ENCODE measurements around the gene PRR29.

PRR29 gene

DNA sequence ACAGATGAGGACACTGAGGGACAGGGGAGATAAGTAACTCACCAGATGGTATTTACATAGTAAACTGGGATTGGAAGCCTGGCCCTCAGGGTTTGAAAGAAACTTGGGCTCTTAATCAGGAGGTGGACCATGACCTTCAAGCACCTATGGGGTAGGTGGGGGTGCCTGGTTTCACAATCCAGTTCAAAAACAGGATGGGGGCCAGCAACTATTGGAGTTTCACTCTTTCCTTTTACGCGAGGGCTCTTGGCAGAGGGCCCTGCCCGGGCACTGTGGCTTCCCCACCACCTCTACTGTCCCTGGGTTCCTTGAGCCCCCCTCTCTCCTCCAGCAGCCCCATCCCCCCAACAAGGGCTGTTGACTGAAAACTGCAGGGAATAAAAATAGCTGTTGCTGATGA, 11.3 kb upstream of the PRR29 start:
- TF ChIP-seq, protein P1, sequence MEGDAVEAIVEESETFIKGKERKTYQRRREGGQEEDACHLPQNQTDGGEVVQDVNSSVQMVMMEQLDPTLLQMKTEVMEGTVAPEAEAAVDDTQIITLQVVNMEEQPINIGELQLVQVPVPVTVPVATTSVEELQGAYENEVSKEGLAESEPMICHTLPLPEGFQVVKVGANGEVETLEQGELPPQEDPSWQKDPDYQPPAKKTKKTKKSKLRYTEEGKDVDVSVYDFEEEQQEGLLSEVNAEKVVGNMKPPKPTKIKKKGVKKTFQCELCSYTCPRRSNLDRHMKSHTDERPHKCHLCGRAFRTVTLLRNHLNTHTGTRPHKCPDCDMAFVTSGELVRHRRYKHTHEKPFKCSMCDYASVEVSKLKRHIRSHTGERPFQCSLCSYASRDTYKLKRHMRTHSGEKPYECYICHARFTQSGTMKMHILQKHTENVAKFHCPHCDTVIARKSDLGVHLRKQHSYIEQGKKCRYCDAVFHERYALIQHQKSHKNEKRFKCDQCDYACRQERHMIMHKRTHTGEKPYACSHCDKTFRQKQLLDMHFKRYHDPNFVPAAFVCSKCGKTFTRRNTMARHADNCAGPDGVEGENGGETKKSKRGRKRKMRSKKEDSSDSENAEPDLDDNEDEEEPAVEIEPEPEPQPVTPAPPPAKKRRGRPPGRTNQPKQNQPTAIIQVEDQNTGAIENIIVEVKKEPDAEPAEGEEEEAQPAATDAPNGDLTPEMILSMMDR (IDR thresholded peaks at IDR 0.05; ENCODE audit: low read depth, low read length): no peak
- DNase-seq: no peak
- Histone ChIP-seq H3K9me3 (no peaks in the 10 kb centered on the region), H3K4me3 (ENCODE audit: low read depth, low read length) (no peak overlapping the region), H3K36me3 (no peaks in the 10 kb centered on the region), H3K4me1 (no peaks in the 10 kb centered on the region), H3K27me3 (no peaks in the 10 kb centered on the region; the same call in 1 of the 2 replicates)

DNA sequence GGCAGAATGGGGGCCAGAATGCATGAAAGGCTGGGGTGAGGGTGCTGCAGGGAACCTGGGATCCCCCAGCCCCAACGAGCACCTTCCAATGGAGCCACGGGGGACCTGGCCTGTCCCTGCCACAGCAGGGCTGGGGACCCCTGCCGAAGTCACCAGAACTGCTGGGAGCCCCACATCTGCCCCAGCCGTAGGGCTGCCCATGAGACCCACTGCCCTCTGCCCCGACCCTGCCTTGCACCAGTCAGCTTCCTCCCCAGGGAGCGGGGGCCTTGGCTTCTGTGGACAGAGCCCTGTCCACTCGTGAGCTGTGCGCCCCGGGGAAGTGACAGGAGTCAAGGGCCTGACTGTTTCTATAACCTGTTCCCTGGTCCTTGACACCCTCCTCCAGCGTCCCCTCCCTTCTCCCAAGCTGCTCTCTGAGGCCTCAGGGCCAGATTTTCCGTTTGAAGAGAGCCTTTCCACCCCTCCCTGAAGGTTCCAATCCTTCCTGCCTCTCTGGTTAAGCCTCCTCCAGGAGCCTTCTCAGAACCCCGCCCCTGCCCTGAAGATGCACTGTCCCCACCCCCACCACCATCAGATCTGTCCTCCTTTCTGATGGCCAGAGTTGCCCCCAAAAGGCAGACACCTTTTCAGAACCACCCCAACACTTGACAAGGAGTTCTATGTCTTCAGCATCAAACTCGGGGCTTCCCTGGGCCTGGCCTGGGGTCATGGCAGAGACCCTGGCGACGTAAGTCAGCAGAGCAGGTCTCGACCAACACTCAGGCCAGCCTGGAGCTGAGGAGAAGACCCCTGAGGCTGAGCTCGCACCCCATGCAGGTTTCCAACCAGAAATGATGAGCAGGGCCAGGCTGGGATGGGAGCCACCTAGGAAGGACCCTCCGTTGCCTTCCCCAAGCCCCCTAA, 10.7 kb upstream of the PRR29 start:
- H3K4me1 ChIP-seq: no peaks in the 10 kb centered on the region
- H3K9me3 ChIP-seq: no peaks in the 10 kb centered on the region
- DNase-seq: no peak
- TF ChIP-seq, protein P1 (IDR thresholded peaks at IDR 0.05; ENCODE audit: low read depth, low read length): no peak
- H3K36me3 ChIP-seq: no peaks in the 10 kb centered on the region
- H3K27me3 ChIP-seq: peaks cover 2% of the 10 kb centered on the region; the same call in 1 of the 2 replicates
- no peak overlapping the region for H3K4me3 ChIP-seq (ENCODE audit: low read depth, low read length)

DNA sequence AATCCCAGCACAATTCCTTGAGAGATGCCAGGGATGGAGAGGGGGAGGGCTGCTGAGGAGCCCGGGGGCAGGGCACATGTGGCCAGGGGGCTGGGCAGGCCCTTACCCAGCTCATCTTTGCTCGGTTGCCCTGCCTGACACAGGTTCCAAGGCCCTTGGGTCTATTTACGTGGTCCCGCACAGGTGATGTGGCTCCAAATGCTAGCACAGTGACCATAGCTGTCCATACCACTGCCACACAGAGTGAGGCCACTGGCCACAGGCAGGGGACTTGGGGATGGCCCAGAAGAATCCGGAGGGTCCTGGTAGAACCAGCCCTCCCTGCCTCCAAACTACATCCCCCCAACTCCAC, 10.0 kb upstream of the PRR29 start:
- Histone ChIP-seq H3K27me3 (peaks cover 5% of the 10 kb centered on the region; the same call in 1 of the 2 replicates), H3K9me3 (no peaks in the 10 kb centered on the region), H3K36me3 (no peaks in the 10 kb centered on the region), H3K4me3 (ENCODE audit: low read depth, low read length) (no peak overlapping the region), H3K4me1 (no peaks in the 10 kb centered on the region)
- no peak for DNase-seq
- TF ChIP-seq, protein P1 (IDR thresholded peaks at IDR 0.05; ENCODE audit: low read depth, low read length): no peak

DNA sequence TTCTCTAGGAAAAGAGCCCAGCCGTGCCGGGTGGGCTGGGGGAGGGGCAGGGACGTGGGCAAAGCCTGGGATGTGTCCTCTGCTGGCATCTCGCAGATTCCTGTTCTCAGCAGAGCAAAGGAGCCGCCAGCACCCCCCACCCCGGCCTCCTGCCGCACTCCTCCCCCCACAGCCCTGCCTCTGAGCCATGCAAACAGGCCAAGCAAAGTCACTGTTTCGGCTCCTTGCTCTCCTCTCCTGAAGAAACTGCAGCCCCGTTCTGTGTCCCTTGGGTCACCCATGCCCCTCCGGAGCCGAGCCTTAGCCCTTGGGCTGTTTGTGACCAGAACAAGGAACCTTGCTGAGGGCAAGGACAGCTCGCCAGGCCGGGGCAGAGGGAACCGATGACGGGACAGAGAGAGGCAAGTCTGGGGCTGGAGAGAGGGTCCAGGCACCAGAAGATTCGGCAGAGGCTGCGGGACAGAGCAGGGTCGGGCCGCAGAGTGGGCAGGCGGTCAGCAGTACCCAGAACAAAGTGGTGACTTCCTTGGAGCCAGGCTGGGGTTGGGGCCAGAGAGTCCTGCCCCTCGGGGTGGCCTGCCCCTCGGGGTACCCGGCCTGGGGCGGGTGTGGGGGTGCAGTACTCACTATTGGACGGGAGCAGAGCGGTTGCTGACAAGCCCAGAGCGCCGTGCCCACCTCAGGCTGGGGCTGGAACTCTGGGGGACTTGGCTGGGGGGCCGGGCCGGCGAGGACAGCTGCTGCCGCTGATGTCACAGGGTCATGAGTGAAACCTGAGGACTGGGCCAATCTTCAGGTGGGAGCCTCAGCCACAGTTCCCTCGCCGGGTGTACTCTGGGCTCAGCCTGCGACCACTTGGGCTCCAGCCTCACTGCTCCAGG, 9.2 kb upstream of the PRR29 start:
- H3K9me3 ChIP-seq: no peaks in the 10 kb centered on the region
- peaks cover 7% of the 10 kb centered on the region; the same call in 1 of the 2 replicates for H3K27me3 ChIP-seq
- TF ChIP-seq, protein P1 (IDR thresholded peaks at IDR 0.05; ENCODE audit: low read depth, low read length): no peak
- H3K4me3 ChIP-seq (ENCODE audit: low read depth, low read length): no peak overlapping the region
- no peak for DNase-seq
- no peaks in the 10 kb centered on the region for H3K36me3 ChIP-seq
- no peaks in the 10 kb centered on the region for H3K4me1 ChIP-seq

DNA sequence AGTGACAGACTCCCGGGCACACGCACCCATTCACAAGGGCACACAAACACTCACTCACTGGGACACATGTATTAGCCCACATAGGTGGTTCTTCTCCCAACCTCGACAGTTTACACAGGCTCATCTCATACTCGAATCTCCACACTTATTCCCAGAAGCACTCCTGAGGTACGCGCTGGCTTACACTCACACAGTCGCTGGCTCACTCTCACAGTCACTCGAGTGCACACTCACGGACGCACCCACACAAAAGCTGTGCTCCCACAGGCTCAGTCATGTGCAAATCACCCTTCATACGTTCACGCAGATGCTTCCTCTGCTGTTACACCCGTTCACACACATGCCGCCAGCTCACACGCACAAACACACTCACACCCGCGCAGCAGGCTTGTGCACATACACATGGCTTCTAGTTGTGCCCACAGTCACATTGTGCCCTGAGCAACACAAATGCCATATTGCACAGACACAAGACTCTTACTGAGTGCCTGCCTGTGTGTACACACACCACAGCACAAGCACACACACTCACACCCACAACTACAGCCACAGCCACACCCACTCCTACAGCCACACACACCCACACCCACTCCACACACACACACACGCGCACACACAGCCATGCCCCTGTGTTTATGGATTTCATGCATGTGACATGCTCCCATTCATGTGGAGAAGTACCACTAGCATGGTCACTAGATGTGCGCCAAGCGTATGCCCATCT, 8.4 kb upstream of the PRR29 start:
- TF ChIP-seq, protein P1 (IDR thresholded peaks at IDR 0.05; ENCODE audit: low read depth, low read length): no peak
- H3K27me3 ChIP-seq: peaks cover 7% of the 10 kb centered on the region; the same call in 1 of the 2 replicates
- H3K36me3 ChIP-seq: no peaks in the 10 kb centered on the region
- H3K9me3 ChIP-seq: no peaks in the 10 kb centered on the region
- no peak overlapping the region for H3K4me3 ChIP-seq (ENCODE audit: low read depth, low read length)
- no peaks in the 10 kb centered on the region for H3K4me1 ChIP-seq
- no peak for DNase-seq
